Activated naive CD4-positive, alpha-beta T cell treated with anti-CD3 and anti-CD28 coated beads for 36 hours (primary cell): ENCODE measurements around the gene ZNF747. TPM values are rescaled to one million over a fixed set of nuclear protein-coding genes. Genes with fewer than 3 reads are reported as not detected.

Experiments
- CTCF ChIA-PET: fragments of 350-600 bp; sonication (Branson Sonifier 250); formaldehyde crosslinking; loops from one replicate; lab custom pipeline; 2021; ENCODE audit warnings: antibody characterized with exemption; lab: Charles Lee
- DNase-seq: peaks from one replicate; pipeline ENCODE4 v3.0.0-alpha.2; 2020
- H3K27ac Mint-ChIP-seq: one replicate; pipeline ENCODE4 v1.8.0; 2021; ENCODE audit warnings: mild to moderate bottlenecking, mixed read lengths
- H3K27me3 Mint-ChIP-seq: one replicate; pipeline ENCODE4 v1.8.0; 2021; ENCODE audit warnings: low read depth, mixed read lengths
- H3K36me3 Mint-ChIP-seq: one replicate; pipeline ENCODE4 v1.8.0; 2021; ENCODE audit warnings: low read depth, mixed read lengths
- H3K4me1 Mint-ChIP-seq: one replicate; pipeline ENCODE4 v1.8.0; 2021; ENCODE audit warnings: low read depth, mixed read lengths
- H3K4me3 Mint-ChIP-seq: one replicate; pipeline ENCODE4 v1.8.0; 2021; ENCODE audit warnings: mild to moderate bottlenecking, moderate library complexity, mixed read lengths
- H3K9me3 Mint-ChIP-seq: one replicate; pipeline ENCODE4 v1.8.0; 2021; ENCODE audit warnings: mixed read lengths
- intact Hi-C: fragments of 100-400 bp; cut with micrococcal nuclease; formaldehyde crosslinking; loops from one replicate; pipeline ENCODE4 v1.15.1; 2023
- total RNA-seq, 2 experiments: library from RNA; stranded (reverse); gene quantifications; one replicate each; pipeline ENCODE4 v1.2.3, GENCODE V29; 2021

ZNF747 gene
- total RNA-seq, 2 experiments from 2014 or later: 5.1 to 6.1 TPM

DNA sequence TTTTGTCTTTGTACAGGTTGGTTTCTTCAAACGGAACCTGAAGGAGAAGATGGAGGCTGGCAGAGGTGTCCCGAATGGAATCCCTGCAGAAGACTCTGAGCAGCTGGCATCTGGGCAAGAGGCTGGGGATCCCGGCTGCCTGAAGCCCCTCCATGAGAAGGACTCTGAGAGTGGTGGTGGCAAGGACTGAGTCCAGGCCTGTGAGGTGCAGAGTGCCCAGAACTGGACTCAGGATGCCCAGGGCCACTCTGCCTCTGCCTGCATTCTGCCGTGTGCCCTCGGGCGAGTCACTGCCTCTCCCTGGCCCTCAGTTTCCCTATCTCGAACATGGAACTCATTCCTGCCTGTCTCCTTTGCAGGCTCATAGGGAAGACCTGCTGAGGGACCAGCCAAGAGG is 13.2 kb downstream of the ZNF747 start:
- no peak overlapping the region for H3K4me3 Mint-ChIP-seq
- no peak for DNase-seq
- H3K27me3 Mint-ChIP-seq: no peaks in the 10 kb centered on the region
- H3K27ac Mint-ChIP-seq: no peak overlapping the region
- H3K36me3 Mint-ChIP-seq: peaks cover 33% of the 10 kb centered on the region
- peaks cover 3% of the 10 kb centered on the region for H3K4me1 Mint-ChIP-seq
- intact Hi-C loops: no loop called here
- no peaks in the 10 kb centered on the region for H3K9me3 Mint-ChIP-seq
- CTCF ChIA-PET: no interaction called here

- CTCF ChIA-PET: interaction anchor here (3.6 kb wide), 1 partner anchor 79 kb away, joined by 10 read pairs; no protein-coding TSS in a partner anchor
- H3K4me3 Mint-ChIP-seq: no peak overlapping the region
- no peaks in the 10 kb centered on the region for H3K4me1 Mint-ChIP-seq
- H3K9me3 Mint-ChIP-seq: no peaks in the 10 kb centered on the region
- H3K27ac Mint-ChIP-seq: peak overlapping the region; percentile 13
- intact Hi-C loops: no loop called here
- DNase-seq: no peak
- peaks cover 40% of the 10 kb centered on the region for H3K36me3 Mint-ChIP-seq
- H3K27me3 Mint-ChIP-seq: no peaks in the 10 kb centered on the region
Measured at GRCh38 chr16:30519120-30520049, 15.3 kb downstream of the ZNF747 start.

GRCh38 chr16:30518552-30518951 is 16.1 kb downstream of the ZNF747 start:
- Mint-ChIP-seq H3K27me3 (no peaks in the 10 kb centered on the region), H3K4me1 (no peaks in the 10 kb centered on the region), H3K27ac (peak overlapping the region; percentile 61), H3K36me3 (peaks cover 43% of the 10 kb centered on the region), H3K4me3 (no peak overlapping the region), H3K9me3 (no peaks in the 10 kb centered on the region)
- CTCF ChIA-PET: interaction anchor here (1.0 to 3.6 kb wide), 2 partner anchors 20 to 80 kb away, joined by 3 to 10 read pairs; no protein-coding TSS in a partner anchor
- no peak for DNase-seq
- intact Hi-C loops: no loop called here

DNA sequence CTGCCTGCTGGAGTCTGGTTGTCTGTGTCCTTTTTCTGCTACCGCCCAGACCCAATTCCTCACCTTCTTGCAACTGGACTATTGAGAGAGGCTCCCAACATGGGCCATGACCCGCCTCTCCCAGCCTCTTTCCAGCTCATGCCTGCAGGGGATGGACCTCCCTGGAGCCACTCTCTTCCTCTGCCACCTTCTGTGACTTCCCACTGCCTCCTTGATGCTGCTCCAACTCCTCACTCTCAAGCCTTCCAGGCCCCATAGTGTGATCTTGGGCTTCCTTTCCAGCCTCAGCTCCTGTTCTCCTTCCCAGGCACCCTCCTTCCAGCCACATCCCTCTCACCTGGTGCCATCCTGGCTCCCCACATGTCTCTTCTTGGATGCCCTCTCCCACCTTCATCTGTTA is 19.4 kb downstream of the ZNF747 start:
- intact Hi-C loops: no loop called here
- Mint-ChIP-seq H3K36me3 (peaks cover 60% of the 10 kb centered on the region), H3K4me3 (no peak overlapping the region), H3K27ac (no peak overlapping the region), H3K4me1 (no peaks in the 10 kb centered on the region), H3K9me3 (no peaks in the 10 kb centered on the region), H3K27me3 (no peaks in the 10 kb centered on the region)
- DNase-seq: no peak
- CTCF ChIA-PET: interaction anchor here (0.7 to 0.8 kb wide), 2 partner anchors 85 to 146 kb away, joined by 3 to 5 read pairs; partner anchors contain the start of gene DCTPP1

GRCh38 chr16:30511509-30511908 is 23.1 kb downstream of the ZNF747 start:
- H3K36me3 Mint-ChIP-seq: peaks cover 38% of the 10 kb centered on the region
- H3K27ac Mint-ChIP-seq: peak overlapping the region; percentile 17

GRCh38 chr16:30510376-30510938 is 24.2 kb downstream of the ZNF747 start:
- intact Hi-C loops: no loop called here
- no peak overlapping the region for H3K4me3 Mint-ChIP-seq
- no peaks in the 10 kb centered on the region for H3K27me3 Mint-ChIP-seq

More at GRCh38 chr16:30511509-30511908, 23.1 kb downstream of the ZNF747 start:
- CTCF ChIA-PET: interaction anchor here (0.7 to 1.9 kb wide), 5 partner anchors 14 to 87 kb away, joined by 3 to 12 read pairs (median 3); partner anchors contain the start of gene DCTPP1
- no peak for DNase-seq
- Mint-ChIP-seq H3K4me3 (no peak overlapping the region), H3K9me3 (no peaks in the 10 kb centered on the region), H3K4me1 (peaks cover 5% of the 10 kb centered on the region), H3K27me3 (no peaks in the 10 kb centered on the region)
- intact Hi-C loops: no loop called here

GRCh38 chr16:30509081-30509765 is 25.4 kb downstream of the ZNF747 start:
- Mint-ChIP-seq H3K36me3 (peaks cover 35% of the 10 kb centered on the region), H3K27ac (peak overlapping the region; percentile 74), H3K4me1 (peaks cover 5% of the 10 kb centered on the region), H3K9me3 (no peaks in the 10 kb centered on the region), H3K4me3 (no peak overlapping the region), H3K27me3 (no peaks in the 10 kb centered on the region)
- CTCF ChIA-PET: interaction anchor here (1.0 to 1.2 kb wide), 3 partner anchors 34 to 89 kb away, joined by 3 to 4 read pairs (median 3); partner anchors contain the start of gene DCTPP1
- intact Hi-C loops: no loop called here
- DNase-seq: no peak

More at GRCh38 chr16:30510376-30510938, 24.2 kb downstream of the ZNF747 start:
- H3K27ac Mint-ChIP-seq: peak overlapping the region; percentile 30
- no peaks in the 10 kb centered on the region for H3K9me3 Mint-ChIP-seq
- H3K4me1 Mint-ChIP-seq: peaks cover 5% of the 10 kb centered on the region
- CTCF ChIA-PET: interaction anchor here (1.0 to 1.9 kb wide), 4 partner anchors 35 to 88 kb away, joined by 3 to 12 read pairs (median 4); partner anchors contain the start of gene DCTPP1
- H3K36me3 Mint-ChIP-seq: peaks cover 36% of the 10 kb centered on the region
- DNase-seq: no peak

DNA sequence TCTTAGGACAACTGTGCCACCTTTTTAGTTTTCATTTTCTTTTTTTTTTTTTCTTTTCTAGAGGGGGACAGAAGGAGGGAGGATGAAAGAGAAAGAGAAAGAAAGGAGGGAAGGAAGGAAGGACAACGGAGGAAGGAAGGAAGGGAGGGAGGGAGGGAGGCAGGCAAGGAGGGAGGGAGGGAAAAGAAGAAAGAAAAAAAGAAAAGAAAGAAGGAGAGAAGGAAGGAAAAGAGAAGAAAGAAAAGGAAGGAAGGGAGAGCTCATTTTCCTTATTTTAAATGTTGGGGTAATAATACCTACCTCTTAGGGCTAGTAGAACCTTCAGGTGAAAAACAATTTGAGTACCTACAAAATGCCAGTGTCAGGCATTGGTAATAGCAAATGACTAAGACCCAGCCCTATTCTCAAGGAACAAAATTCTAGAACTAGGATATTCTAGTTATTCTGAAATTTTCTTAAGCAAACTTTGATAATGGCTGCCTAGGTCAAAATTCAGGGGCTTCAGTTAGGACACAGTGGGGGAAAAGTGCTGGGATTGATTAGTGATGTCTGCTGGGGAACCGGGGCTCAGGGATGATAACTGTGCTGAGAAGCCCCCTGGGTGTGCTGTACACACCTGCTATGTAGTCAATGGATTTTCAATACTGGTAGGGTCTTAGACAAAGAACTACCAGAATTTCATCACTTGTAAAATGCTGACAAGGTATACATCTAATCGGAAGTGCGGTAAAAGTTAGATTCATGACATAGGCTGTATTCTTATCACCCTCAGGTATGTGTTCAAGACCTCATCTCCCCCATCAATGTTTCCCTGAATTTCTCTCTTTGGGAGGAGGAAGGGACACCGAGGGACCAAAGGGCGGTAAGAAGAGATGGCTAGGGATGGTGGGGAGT is 31.0 kb downstream of the ZNF747 start:
- no peaks in the 10 kb centered on the region for H3K9me3 Mint-ChIP-seq
- peak overlapping the region; percentile 46 for H3K27ac Mint-ChIP-seq
- CTCF ChIA-PET: no interaction called here
- intact Hi-C loops: no loop called here
- H3K4me3 Mint-ChIP-seq: no peak overlapping the region
- H3K4me1 Mint-ChIP-seq: peaks cover 10% of the 10 kb centered on the region
- H3K36me3 Mint-ChIP-seq: peaks cover 23% of the 10 kb centered on the region
- no peaks in the 10 kb centered on the region for H3K27me3 Mint-ChIP-seq
- DNase-seq: no peak

DNA sequence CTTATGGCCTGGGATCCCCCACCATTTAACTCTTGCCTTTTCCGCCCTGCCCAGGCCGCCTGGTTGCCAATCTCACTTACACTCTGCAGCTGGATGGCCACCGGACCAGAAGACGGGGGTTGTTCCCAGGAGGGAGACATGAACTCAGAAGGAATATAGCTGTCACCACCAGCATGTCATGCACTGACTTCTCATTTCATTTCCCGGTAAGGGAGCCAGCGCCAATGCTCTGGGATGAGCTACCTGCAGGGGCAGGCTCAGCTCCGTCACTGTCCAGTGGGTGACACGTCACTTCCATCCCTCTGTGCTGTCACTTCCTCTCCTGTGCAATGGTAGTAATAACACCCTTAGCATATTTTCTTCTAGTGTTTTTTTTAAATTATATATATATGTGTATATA is 35.4 kb downstream of the ZNF747 start:
- Mint-ChIP-seq H3K4me3 (no peak overlapping the region), H3K27ac (peak overlapping the region; percentile 43), H3K4me1 (peaks cover 8% of the 10 kb centered on the region), H3K27me3 (no peaks in the 10 kb centered on the region), H3K36me3 (peaks cover 28% of the 10 kb centered on the region), H3K9me3 (no peaks in the 10 kb centered on the region)
- intact Hi-C loops: no loop called here
- CTCF ChIA-PET: interaction anchor here (0.7 to 1.8 kb wide), 4 partner anchors 10 to 117 kb away, joined by 3 to 5 read pairs (median 3); no protein-coding TSS in a partner anchor
- DNase-seq: no peak

- Mint-ChIP-seq H3K27ac (peak overlapping the region; percentile 19), H3K4me1 (peaks cover 13% of the 10 kb centered on the region), H3K36me3 (peaks cover 41% of the 10 kb centered on the region)
Measured at GRCh38 chr16:30494709-30495108, 39.9 kb downstream of the ZNF747 start.

GRCh38 chr16:30493941-30494488 is 40.6 kb downstream of the ZNF747 start:
- Mint-ChIP-seq H3K27me3 (no peaks in the 10 kb centered on the region), H3K9me3 (no peaks in the 10 kb centered on the region), H3K4me3 (no peak overlapping the region), H3K36me3 (peaks cover 43% of the 10 kb centered on the region), H3K27ac (no peak overlapping the region), H3K4me1 (peaks cover 14% of the 10 kb centered on the region)
- DNase-seq: no peak
- intact Hi-C loops: loop anchor here (2.0 kb wide), 1 partner anchor 33 kb away; the partner anchor contains the start of gene ZNF768
- CTCF ChIA-PET: no interaction called here

More at GRCh38 chr16:30494709-30495108, 39.9 kb downstream of the ZNF747 start:
- CTCF ChIA-PET: interaction anchor here (1.6 to 2.5 kb wide), 2 partner anchors 45 to 120 kb away, joined by 6 to 14 read pairs; no protein-coding TSS in a partner anchor
- intact Hi-C loops: no loop called here
- H3K9me3 Mint-ChIP-seq: no peaks in the 10 kb centered on the region
- H3K27me3 Mint-ChIP-seq: no peaks in the 10 kb centered on the region
- DNase-seq: no peak
- H3K4me3 Mint-ChIP-seq: no peak overlapping the region
